GM12873 (cell line): ENCODE data around the gene FNDC3B.

Experiments used
- TF ChIP-seq, protein P1 (sequence below): IDR thresholded peaks from 2 replicates; pipeline ENCODE4 v1.5.1; 2012; ENCODE audit warnings: low read depth, mild to moderate bottlenecking, moderate library complexity, low read length, control low read depth; ENCODE audit not compliant: insufficient read depth; ENCODE audit errors: missing control alignments

FNDC3B gene

DNA sequence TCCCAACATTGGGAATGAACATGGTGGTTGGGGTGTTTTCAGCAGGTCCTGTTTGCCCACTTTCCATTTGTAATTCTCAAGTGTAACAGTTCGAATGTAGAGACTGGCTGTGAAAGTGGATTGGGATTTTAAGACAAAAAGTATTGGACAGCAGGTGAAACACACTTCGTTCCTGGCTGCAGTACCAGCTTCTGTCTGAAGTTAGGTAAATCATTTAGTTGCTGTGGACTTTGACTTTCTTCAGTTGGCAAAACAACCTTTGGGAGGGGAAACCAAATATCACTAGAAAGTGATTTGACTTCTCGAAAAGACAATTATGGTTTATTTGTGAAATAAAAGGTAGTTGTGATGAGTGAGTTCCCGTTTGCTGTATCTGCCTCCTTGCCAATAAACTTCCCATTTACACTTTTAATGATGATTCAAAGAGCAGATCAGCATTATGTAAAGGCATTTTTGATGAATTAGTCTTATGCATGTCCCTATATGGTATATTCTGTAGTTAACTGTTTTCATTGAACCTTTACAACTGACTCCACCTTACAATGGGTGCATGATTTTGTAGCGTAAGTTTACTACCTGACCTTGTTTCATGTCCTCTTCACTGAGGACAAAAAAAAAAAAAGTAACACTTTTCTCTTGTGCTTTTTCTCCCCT lies 34.0 kb downstream of the FNDC3B start:
- TF ChIP-seq, protein P1, sequence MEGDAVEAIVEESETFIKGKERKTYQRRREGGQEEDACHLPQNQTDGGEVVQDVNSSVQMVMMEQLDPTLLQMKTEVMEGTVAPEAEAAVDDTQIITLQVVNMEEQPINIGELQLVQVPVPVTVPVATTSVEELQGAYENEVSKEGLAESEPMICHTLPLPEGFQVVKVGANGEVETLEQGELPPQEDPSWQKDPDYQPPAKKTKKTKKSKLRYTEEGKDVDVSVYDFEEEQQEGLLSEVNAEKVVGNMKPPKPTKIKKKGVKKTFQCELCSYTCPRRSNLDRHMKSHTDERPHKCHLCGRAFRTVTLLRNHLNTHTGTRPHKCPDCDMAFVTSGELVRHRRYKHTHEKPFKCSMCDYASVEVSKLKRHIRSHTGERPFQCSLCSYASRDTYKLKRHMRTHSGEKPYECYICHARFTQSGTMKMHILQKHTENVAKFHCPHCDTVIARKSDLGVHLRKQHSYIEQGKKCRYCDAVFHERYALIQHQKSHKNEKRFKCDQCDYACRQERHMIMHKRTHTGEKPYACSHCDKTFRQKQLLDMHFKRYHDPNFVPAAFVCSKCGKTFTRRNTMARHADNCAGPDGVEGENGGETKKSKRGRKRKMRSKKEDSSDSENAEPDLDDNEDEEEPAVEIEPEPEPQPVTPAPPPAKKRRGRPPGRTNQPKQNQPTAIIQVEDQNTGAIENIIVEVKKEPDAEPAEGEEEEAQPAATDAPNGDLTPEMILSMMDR: no peak

DNA sequence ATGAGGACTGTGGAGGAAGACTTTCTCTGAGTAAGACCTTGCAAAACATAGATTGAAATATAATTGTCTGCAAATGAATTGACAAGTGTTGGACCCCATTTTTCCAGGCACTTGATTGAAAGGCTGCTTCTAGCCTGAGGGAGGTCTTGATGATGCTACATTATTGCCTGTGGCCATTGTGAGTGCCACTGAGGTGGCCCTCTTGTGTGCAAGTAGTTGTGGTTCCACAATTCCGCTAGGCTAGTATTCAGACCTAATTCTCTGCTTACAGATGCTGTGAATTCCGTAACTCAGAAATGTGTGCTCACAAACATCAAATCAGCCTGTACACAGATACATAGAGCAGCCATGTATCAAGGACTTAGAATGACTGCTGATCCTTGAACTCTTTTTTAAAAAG lies 34.7 kb downstream of the FNDC3B start:
- TF ChIP-seq, protein P1: no peak

GRCh38 chr3:172074586-172074985 lies 35.2 kb downstream of the FNDC3B start:
- TF ChIP-seq, protein P1: no peak

DNA sequence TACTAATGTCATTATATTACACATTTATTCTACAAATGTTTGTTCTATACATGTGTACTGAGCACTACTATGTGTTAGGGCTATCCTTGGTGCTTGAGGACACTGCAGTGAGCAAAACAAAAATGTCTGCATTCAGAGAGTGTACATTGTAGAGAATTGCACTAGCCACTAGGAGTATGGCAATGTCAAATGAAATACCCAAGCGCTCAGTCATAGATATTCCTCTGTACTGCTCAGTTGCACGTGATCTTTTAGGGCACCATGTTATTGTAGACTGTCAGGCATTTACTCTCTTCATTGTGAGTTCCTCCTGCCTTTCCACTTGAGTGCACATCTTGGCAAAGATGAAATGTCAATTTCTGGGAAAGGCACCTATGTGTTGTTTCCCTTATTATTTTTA lies 36.8 kb downstream of the FNDC3B start:
- TF ChIP-seq, protein P1: no peak

GRCh38 chr3:172077197-172077757 lies 37.9 kb downstream of the FNDC3B start:
- TF ChIP-seq, protein P1: no peak

- TF ChIP-seq, protein P1: no peak
These were observed 38.9 kb downstream of the FNDC3B start for GRCh38 chr3:172078244-172078643.

DNA sequence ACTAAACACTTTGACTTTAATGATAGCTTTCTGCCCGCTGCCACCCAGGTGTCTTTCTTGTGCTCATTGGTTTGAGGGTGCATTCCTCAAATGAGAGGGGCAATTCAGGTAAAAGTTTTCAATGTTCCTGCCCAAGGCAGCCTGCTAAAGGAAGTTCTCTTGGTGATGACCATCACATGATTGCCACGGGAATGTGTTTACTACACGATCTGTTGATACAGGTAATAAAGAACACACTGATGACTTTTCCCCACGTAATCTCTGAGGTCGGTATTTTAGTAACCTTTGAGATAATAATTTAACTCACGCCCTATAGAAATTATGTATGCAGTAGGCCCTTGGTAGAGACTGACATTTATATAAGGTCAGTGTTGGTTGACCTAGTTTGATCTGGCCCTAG lies 39.3 kb downstream of the FNDC3B start:
- TF ChIP-seq, protein P1: no peak
